Measurements from ENCODE around the gene HSF5.

GRCh38 chr17:58476812-58477211 is 11.4 kb downstream of the HSF5 start:
- no peak for TF ChIP-seq GATA2 (IDR thresholded peaks at IDR 0.05; ENCODE audit: low read depth, low read length)
- TF ChIP-seq GATA3 (IDR thresholded peaks at IDR 0.05; ENCODE audit: low read depth, low read length): no peak

Data from SH-SY5Y (cell line).